Measurements from ENCODE around the gene TGFBR3L.

- TF ChIP-seq CTCF (IDR thresholded peaks at IDR 0.05) = no peak
- TF ChIP-seq EZH2 (IDR thresholded peaks at IDR 0.05) = no peak
These were observed 43.8 kb upstream of the TGFBR3L start for GRCh38 chr19:7870571-7871436.

All from neural progenitor cell (in vitro differentiated cells).